ENCODE data around the gene PCTP. TPM values are rescaled to one million over a fixed set of nuclear protein-coding genes. Genes with fewer than 3 reads are reported as not detected.

The PCTP gene
- total RNA-seq, 2 donors from 2014 or later = 10.5 to 19.8 TPM

- no peak for DNase-seq (ENCODE audit: low spot score)
- H3K27ac Mint-ChIP-seq = peak overlapping the region in 1 of 2 donors; percentile 61
- H3K9me3 Mint-ChIP-seq = no peaks in the 10 kb centered on the region
- peak in 1 of 2 donors; percentile 78 for ATAC-seq
- H3K27me3 Mint-ChIP-seq = peaks cover 24 to 27% of the 10 kb centered on the region in 2 donors
- H3K4me3 Mint-ChIP-seq = peak overlapping the region; percentile 72
- no peaks in the 10 kb centered on the region for H3K36me3 Mint-ChIP-seq
- peaks cover 0 to 10% of the 10 kb centered on the region in 2 donors for H3K4me1 Mint-ChIP-seq (ENCODE audit: low read depth in 2 of 2)
These were observed 16.6 kb upstream of the PCTP start for GRCh38 chr17:55734128-55734781.

GRCh38 chr17:55735731-55736405 is 15.0 kb upstream of the PCTP start:
- ATAC-seq (no peak), DNase-seq (ENCODE audit: low spot score) (no peak)
- H3K4me1 Mint-ChIP-seq (ENCODE audit: low read depth in 2 of 2) = peaks cover 0 to 10% of the 10 kb centered on the region in 2 donors
- H3K36me3 Mint-ChIP-seq = no peaks in the 10 kb centered on the region
- H3K4me3 Mint-ChIP-seq = no peak overlapping the region
- H3K27me3 Mint-ChIP-seq = peaks cover 29 to 36% of the 10 kb centered on the region in 2 donors
- H3K9me3 Mint-ChIP-seq = no peaks in the 10 kb centered on the region
- H3K27ac Mint-ChIP-seq = no peak overlapping the region

GRCh38 chr17:55737976-55738501 is 12.8 kb upstream of the PCTP start:
- peaks cover 0 to 10% of the 10 kb centered on the region in 2 donors for H3K4me1 Mint-ChIP-seq (ENCODE audit: low read depth in 2 of 2)
- no peak for ATAC-seq
- H3K36me3 Mint-ChIP-seq = no peaks in the 10 kb centered on the region
- no peak overlapping the region for H3K27ac Mint-ChIP-seq
- no peak for DNase-seq (ENCODE audit: low spot score)
- H3K27me3 Mint-ChIP-seq = peaks cover 21 to 22% of the 10 kb centered on the region in 2 donors
- no peak overlapping the region for H3K4me3 Mint-ChIP-seq
- H3K9me3 Mint-ChIP-seq = no peaks in the 10 kb centered on the region

- H3K27me3 Mint-ChIP-seq = peaks cover 15 to 18% of the 10 kb centered on the region in 2 donors
- ATAC-seq = no peak
- H3K36me3 Mint-ChIP-seq = no peaks in the 10 kb centered on the region
- H3K9me3 Mint-ChIP-seq = no peaks in the 10 kb centered on the region
- DNase-seq (ENCODE audit: low spot score) = no peak
- no peak overlapping the region for H3K4me3 Mint-ChIP-seq
- no peaks in the 10 kb centered on the region for H3K4me1 Mint-ChIP-seq (ENCODE audit: low read depth in 2 of 2)
- H3K27ac Mint-ChIP-seq = no peak overlapping the region
These were observed 10.1 kb upstream of the PCTP start for GRCh38 chr17:55740511-55741355.

- H3K27me3 Mint-ChIP-seq = peaks cover 18 to 24% of the 10 kb centered on the region in 2 donors
These were observed 9.5 kb upstream of the PCTP start for GRCh38 chr17:55741356-55741700.

GRCh38 chr17:55742272-55743102 is 8.4 kb upstream of the PCTP start:
- no peaks in the 10 kb centered on the region for H3K36me3 Mint-ChIP-seq
- H3K27me3 Mint-ChIP-seq = peaks cover 19 to 35% of the 10 kb centered on the region in 2 donors
- no peaks in the 10 kb centered on the region for H3K4me1 Mint-ChIP-seq (ENCODE audit: low read depth in 2 of 2)
- no peak for DNase-seq (ENCODE audit: low spot score)
- ATAC-seq = no peak
- H3K27ac Mint-ChIP-seq = no peak overlapping the region
- H3K4me3 Mint-ChIP-seq = no peak overlapping the region
- no peaks in the 10 kb centered on the region for H3K9me3 Mint-ChIP-seq

More at GRCh38 chr17:55741356-55741700, 9.5 kb upstream of the PCTP start:
- H3K4me3 Mint-ChIP-seq = no peak overlapping the region
- no peak for ATAC-seq
- H3K9me3 Mint-ChIP-seq = no peaks in the 10 kb centered on the region
- no peak overlapping the region for H3K27ac Mint-ChIP-seq
- no peaks in the 10 kb centered on the region for H3K4me1 Mint-ChIP-seq (ENCODE audit: low read depth in 2 of 2)
- no peaks in the 10 kb centered on the region for H3K36me3 Mint-ChIP-seq
- DNase-seq (ENCODE audit: low spot score) = no peak

GRCh38 chr17:55743103-55743679 is 7.7 kb upstream of the PCTP start:
- H3K9me3 Mint-ChIP-seq = no peaks in the 10 kb centered on the region
- ATAC-seq (no peak), DNase-seq (ENCODE audit: low spot score) (no peak)
- peaks cover 22 to 42% of the 10 kb centered on the region in 2 donors for H3K27me3 Mint-ChIP-seq
- H3K36me3 Mint-ChIP-seq = no peaks in the 10 kb centered on the region
- no peak overlapping the region for H3K27ac Mint-ChIP-seq
- no peaks in the 10 kb centered on the region for H3K4me1 Mint-ChIP-seq (ENCODE audit: low read depth in 2 of 2)
- no peak overlapping the region for H3K4me3 Mint-ChIP-seq

- H3K36me3 Mint-ChIP-seq = no peaks in the 10 kb centered on the region
- no peak for ATAC-seq
- H3K9me3 Mint-ChIP-seq = no peaks in the 10 kb centered on the region
- H3K27me3 Mint-ChIP-seq = peaks cover 19 to 46% of the 10 kb centered on the region in 2 donors
- no peak overlapping the region for H3K27ac Mint-ChIP-seq
- no peak for DNase-seq (ENCODE audit: low spot score)
- no peaks in the 10 kb centered on the region for H3K4me1 Mint-ChIP-seq (ENCODE audit: low read depth in 2 of 2)
- H3K4me3 Mint-ChIP-seq = no peak overlapping the region
These were observed 5.6 kb upstream of the PCTP start for GRCh38 chr17:55745258-55745657.

- ATAC-seq = no peak
- H3K4me3 Mint-ChIP-seq = no peak overlapping the region
- H3K27me3 Mint-ChIP-seq = peaks cover 15 to 40% of the 10 kb centered on the region in 2 donors
- H3K9me3 Mint-ChIP-seq = no peaks in the 10 kb centered on the region
- H3K36me3 Mint-ChIP-seq = no peaks in the 10 kb centered on the region
- peaks cover 4 to 8% of the 10 kb centered on the region in 2 donors for H3K4me1 Mint-ChIP-seq (ENCODE audit: low read depth in 2 of 2)
- DNase-seq (ENCODE audit: low spot score) = no peak
- H3K27ac Mint-ChIP-seq = no peak overlapping the region
These were observed 4.4 kb upstream of the PCTP start for GRCh38 chr17:55746466-55746865.

GRCh38 chr17:55747209-55747608 is 3.6 kb upstream of the PCTP start:
- Mint-ChIP-seq H3K36me3 (no peaks in the 10 kb centered on the region), H3K9me3 (no peaks in the 10 kb centered on the region), H3K27ac (no peak overlapping the region), H3K4me1 (ENCODE audit: low read depth in 2 of 2) (peaks cover 8 to 12% of the 10 kb centered on the region in 2 donors), H3K27me3 (peaks cover 15 to 40% of the 10 kb centered on the region in 2 donors), H3K4me3 (no peak overlapping the region)
- no peak for DNase-seq (ENCODE audit: low spot score)
- ATAC-seq = no peak

- peaks cover 3% of the 10 kb centered on the region for H3K36me3 Mint-ChIP-seq
- H3K4me1 Mint-ChIP-seq (ENCODE audit: low read depth in 2 of 2) = peaks cover 14 to 18% of the 10 kb centered on the region in 2 donors
- no peak overlapping the region for H3K4me3 Mint-ChIP-seq
- no peak for DNase-seq (ENCODE audit: low spot score)
- ATAC-seq = no peak
- peaks cover 13 to 40% of the 10 kb centered on the region in 2 donors for H3K27me3 Mint-ChIP-seq
- no peak overlapping the region for H3K27ac Mint-ChIP-seq
- H3K9me3 Mint-ChIP-seq = no peaks in the 10 kb centered on the region
These were observed 2.0 kb upstream of the PCTP start for GRCh38 chr17:55748841-55749240.

GRCh38 chr17:55749985-55750384 is 866 bp upstream of the PCTP start:
- ATAC-seq = no peak
- no peak overlapping the region for H3K27ac Mint-ChIP-seq
- peaks cover 14 to 18% of the 10 kb centered on the region in 2 donors for H3K4me1 Mint-ChIP-seq (ENCODE audit: low read depth in 2 of 2)
- H3K36me3 Mint-ChIP-seq = peaks cover 5% of the 10 kb centered on the region
- no peaks in the 10 kb centered on the region for H3K9me3 Mint-ChIP-seq
- no peak for DNase-seq (ENCODE audit: low spot score)
- H3K4me3 Mint-ChIP-seq = peak overlapping the region; percentile 83
- peaks cover 13 to 38% of the 10 kb centered on the region in 2 donors for H3K27me3 Mint-ChIP-seq

Measured in natural killer cell treated with Interleukin-12 subunit alpha and Interleukin-12 subunit beta and Interleukin-15 and Interleukin-18, amount 100 ng/mL, for 72 hours (primary cell).